Esophagus muscularis mucosa (tissue), 4 donors: ENCODE results near the gene PCDHA8.

Experiments used
- CTCF ChIP-seq, 3 experiments: fragments of 200-600 bp in 2 of 3; fragments of 450-650 bp in 1 of 3; sonication (generic) in 2 of 3; IDR thresholded peaks; one replicate each; pipeline ENCODE4 v1.5.1; 2017 to 2019; ENCODE audit warnings: antibody characterized with exemption in 3 of 3, mild to moderate bottlenecking in 2 of 3, moderate library complexity in 1 of 3
- EP300 ChIP-seq: sonication (generic); formaldehyde crosslinking; IDR thresholded peaks from one replicate; pipeline ENCODE4 v1.6.1; 2017; ENCODE audit warnings: antibody characterized with exemption
- POLR2A ChIP-seq: fragments of 450-650 bp; IDR thresholded peaks from one replicate; pipeline ENCODE4 v1.6.1; 2017; ENCODE audit warnings: antibody characterized with exemption, moderate library complexity, mild to moderate bottlenecking, low read depth
- POLR2AphosphoS5 ChIP-seq, 2 donors: sonication (generic); formaldehyde crosslinking; IDR thresholded peaks; one replicate each; pipeline ENCODE4 v1.6.1; 2017; ENCODE audit warnings: antibody characterized with exemption in 2 of 2

- TF ChIP-seq POLR2AphosphoS5 (IDR thresholded peaks at IDR 0.05) (no peak), CTCF (IDR thresholded peaks at IDR 0.05) (no peak), POLR2A (no peak), EP300 (no peak)
These were observed 43.1 kb downstream of the PCDHA8 start for GRCh38 chr5:140883927-140884697.
